ENCODE measurements around the gene EML2.
"Not testable (repeated sequence)": the region's sequence is repeated elsewhere in the genome, so short reads cannot be mapped to it uniquely, and the experiment has no call there.

Gene EML2

DNA sequence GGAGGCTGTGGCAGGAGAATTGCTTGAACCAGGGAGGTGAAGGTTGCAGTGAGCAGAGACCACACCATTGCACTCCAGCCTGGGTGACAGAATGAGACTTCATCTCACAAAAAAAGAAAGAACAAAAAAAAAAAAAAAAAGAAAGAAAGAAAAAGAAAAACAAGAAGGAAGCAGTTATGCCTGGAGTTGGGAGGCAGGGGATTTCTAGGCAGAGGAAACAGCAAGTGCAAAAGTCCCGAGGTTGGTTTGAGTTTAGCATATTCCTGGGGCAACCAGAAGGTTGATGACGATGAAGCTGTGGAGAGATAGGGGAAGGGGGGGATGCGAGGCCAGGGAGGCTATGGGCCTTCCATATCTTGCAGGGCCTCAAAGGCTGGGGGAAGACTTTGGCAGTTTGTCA, 11.5 kb upstream of the EML2 start:
- DNase-seq, result no peak

- no peak for DNase-seq
Observed at GRCh38 chr19:45646345-45646698, 7.1 kb upstream of the EML2 start.

- no peak for DNase-seq
Observed at GRCh38 chr19:45645631-45646344, 6.6 kb upstream of the EML2 start.

DNA sequence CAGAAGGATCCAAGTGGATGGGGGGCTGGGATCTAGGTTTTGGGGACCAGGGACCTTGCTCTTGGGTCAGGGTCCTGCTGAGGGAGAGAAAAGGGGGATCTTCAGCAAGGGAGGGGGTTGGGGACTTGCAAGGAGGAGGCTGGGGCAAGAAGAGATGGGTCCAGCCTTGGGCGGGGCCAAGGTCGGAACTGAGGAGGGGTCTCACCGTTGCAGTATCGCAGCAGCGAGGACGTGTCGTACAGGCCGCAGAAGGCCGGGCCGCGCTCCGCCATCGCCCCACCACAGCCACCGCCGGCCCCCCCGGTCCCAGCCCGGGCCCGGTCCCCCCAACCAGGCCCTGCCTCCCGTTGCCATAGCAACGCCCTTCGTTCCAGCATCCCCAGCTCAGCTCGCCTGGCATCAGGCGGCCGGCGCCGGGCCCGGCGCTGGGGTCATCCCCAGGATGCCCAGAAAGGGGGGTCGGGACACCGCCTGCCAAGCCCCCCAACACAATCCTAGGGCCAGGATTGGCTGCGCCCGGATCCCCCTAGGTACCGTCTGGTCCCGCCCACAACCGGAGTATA, 6.0 kb upstream of the EML2 start:
- no peak for DNase-seq

DNA sequence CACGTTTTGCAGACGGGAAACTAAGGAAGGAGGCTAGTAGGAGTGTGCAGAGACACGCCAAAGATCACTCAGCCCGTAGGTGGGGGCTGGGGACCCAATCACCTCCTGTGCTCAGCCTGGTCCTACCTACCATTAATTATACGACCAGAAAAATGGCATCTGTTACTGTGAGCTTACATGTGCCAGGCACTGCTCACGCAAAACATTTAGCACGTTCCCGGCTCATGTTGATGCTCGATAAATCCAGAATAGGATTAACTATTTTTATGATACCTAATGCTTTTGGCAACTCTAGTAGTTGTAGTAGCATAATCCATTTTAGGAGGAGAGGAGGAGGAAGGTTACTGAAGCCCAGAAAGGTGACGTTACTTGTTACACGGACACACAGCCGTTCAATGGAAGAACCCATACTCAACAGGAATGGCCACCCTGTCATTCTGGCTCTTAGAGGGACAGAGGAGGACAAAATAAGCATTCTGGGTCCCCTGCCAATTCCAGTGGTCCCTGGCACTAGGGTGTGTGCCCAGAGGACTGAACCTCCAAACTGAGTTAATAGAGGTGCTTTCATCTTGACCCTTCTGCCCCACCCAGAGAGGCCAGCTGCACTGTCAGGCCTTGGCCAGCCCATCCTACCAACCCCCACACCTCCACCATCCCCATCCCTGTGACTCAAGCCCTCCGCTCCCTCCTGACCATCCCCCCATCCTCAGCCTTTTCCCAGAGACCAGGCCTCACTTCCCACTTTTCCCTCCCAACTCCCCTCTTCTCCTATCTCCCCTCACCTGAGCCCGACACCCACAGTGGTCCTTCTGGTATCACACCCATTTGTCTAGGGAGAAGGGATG, 5.0 kb upstream of the EML2 start:
- DNase-seq, result no peak

DNA sequence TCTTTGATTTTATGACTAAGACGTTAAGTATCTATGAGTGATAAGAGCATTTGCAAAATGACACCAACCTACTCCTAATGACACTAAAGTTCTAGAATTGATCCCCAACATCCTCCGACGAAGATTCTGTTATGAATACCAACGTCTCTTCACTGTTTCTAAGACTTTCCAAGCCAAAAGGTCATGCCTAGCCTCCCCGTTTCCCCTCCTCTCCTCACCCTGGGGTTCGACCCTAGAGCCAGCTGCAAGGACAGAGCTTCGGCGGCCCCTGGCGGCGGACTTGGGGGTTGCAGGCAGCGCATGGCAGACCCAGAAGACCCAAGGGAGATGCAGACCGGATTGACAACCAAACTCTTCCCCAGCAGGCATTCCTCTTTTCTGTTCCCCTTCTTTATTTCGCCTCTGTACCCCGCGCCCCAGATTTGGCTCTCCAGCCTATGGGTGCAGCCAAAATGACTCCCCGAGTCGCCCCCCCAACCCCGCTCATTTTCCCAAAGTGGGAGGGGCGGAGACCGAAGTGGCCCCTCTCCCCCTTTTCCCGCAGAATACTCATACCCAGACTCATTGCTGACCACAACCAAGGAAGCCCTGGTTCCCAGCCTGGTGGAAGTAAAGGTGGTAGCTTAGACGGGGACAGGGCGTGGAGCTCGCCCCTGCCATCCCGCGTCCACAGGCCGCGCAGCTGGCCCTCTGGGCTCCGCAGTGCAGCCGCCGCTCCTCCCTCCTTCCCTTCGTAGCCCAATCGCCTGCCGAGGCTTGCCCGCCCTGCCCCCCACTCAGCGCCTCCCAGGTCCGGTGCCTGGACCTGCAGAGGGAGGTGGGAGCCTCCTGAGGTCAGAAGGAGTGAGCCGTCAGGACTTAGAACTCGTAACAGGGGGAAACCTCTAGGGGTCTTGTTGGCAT, 4.1 kb upstream of the EML2 start:
- DNase-seq, result peak; percentile 70

DNA sequence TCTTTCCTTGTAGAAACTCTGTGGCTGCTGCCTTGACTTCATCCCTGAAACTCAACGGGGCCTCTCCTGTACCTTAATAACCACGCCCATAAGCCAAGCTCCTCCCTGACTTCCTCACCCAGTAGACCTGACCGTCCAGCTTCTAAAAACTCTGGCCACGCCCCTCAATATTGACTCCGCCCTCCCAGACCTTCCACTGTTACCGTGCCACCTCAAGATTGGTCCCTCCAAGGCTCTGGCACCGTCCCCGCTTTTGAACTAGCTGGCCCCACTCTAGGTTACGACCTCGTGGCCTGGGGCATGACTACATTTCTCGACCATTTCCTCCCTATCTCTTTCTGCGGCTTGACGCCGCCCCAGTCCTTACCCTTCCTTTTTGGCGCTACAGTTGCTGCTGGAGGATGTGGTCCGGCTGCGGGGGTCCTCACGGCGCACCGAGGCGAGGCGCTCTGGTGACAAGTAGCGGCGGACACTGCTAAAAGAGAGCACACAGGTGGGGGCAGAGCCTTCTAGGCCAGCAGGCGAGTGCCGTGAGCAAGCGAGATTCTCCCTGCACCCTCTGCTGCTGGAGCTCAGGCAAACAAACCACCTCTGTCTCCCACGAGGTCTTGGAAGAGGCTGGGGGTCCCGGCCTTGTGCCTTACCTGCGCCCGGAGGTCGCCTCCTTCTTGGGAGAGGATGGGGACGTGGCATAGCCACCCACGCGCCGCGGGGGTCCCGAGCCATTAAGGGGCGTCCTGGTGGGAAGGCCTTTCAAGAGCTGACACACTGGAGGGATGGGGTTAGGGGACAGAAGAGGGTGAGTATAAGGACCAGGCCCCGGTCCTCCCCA, 2.3 kb upstream of the EML2 start:
- DNase-seq, result peak; percentile 89

GRCh38 chr19:45640849-45641273, 1.7 kb upstream of the EML2 start:
- DNase-seq, result no peak

- DNase-seq, result no peak
Observed at GRCh38 chr19:45637890-45638667, 1.1 kb downstream of the EML2 start.

DNA sequence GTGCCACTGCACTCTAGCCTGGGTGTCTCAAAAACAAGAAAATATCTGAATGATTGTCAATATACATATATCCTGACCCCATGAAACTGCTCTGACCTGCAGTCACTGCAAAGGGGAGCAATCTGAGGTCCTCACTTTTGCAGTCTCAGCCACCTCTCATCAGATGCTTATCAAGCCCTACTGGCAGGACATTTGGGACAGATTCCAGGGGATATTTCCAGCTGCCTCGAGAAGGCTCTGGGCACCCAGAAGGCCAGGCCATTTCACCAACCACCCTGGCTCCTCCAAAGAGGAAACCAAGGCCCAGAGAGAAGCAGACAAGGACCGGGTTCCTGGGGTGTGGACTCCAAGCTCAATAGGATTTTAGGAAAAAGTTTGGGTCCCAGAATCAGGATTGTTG, 2.3 kb downstream of the EML2 start:
- no peak for DNase-seq

DNA sequence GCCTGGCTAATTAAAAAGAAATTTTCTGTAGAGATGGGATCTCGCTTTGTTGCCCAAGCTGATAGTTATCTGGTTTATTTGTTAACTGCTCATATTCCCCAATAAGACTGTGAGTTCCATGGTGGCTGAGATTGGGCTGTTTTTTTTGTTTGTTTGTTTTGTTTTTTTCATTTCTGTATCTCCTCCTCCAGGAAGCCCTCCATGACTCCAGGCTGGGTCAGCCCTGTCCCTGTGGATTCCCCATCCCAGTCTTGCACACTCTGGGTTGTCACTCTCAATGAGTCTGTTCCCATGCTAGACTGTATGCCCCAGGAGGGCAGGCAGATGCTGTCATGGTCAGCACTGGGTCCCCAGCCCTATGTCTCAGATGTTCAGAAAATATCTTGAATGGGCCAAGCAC, 2.9 kb downstream of the EML2 start:
- DNase-seq, result no peak

- no peak for DNase-seq
Observed at GRCh38 chr19:45632468-45633196, 6.6 kb downstream of the EML2 start.

GRCh38 chr19:45630463-45630862, 8.7 kb downstream of the EML2 start:
- no peak for DNase-seq

DNA sequence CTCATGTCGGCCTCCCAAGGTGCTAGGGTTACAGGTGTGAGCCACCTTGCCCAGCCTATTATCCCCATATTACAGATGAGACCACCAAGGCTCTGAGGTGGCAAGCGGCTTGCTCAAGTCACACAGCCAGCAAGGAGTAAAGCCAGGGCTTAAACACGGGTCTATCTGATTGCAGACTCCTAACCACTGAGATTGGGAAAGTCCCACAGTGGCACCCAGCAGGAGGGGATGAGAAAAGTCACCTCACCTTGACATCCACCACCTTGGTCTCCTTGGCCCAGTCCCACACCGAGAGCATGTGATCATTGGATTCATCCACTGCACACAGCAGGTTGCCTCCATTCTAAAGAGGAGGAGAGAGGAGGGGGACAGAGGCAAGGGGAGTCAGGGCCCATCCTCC, 9.5 kb downstream of the EML2 start:
- DNase-seq, result no peak

DNA sequence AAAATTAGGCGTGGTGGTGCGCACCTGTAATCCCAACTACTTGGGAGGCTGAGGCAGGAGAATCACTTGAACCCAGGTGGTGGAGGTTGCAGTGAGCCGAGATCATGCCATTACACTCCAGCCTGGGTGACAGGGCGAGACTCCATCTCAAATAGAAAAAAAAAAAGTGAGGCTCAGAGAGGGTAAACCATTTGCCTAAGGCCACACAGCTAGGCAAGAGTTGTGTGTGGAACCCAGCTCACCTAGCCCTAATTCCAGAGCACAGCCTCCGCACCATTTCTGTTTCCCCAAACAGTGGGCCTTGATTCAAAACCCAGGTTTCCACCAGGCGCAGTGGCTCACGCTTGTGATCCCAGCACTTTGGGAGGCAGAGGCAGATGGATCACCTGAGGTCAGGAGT, 11.0 kb downstream of the EML2 start:
- DNase-seq, result not testable (repeated sequence)

DNA sequence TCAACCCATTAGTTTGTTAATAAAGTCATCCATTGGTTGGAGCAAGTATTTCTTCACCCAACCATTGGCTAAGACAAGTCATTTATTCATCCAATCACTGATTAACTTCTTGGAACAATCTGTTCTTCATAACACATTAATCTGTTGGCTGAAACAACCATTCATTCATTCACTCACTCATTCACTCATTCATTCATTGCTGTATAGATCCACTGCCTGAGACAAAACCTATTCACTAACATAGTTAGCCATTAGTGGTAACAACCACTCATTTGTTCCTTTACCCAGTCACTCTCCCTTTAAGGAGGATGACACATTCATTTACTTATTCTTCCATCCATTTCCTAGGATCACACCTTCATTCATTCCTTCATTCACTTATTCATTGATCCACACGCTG, 15.2 kb downstream of the EML2 start:
- DNase-seq, result no peak

GRCh38 chr19:45621976-45622503, 17.2 kb downstream of the EML2 start:
- no peak for DNase-seq

DNA sequence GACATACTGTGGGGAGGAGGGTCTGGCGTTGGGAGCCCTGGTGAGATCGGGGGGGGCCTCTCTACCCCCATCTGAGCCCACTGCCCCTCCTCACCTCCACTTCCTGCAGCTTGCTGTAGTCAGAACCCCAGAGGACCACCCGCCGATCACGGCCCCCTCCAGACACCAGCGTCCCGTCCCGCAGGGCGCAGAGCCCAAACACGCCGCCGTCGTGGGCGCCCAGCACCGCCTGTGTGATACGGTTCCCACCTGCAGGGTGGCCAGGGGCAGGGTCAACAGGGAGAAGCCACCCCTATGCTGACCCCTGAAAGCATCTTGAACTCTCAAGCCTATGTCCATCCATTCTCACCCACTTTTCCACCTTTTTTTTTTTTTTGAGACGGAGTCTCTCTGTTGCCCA, 17.8 kb downstream of the EML2 start:
- DNase-seq, result no peak

DNA sequence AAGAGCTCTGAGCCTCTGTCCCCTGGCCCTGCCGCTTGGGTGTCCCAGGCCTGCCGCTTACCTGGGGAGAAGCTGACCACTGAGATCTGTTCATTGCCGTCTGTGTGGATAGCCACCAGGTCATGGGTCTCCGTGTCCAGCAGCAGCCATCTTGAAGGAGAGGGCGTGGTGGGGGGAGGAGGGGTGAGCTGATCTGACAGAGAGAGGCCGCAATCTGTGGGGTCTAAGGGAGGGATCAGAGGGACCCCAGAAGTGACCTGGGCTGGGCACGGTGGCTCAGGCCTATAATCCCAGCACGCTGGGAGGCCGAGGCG, 22.5 kb downstream of the EML2 start:
- DNase-seq, result no peak

All from KG1 (cell line).